ENCODE results near the gene SLC49A4.
A peak's percentile ranks its signal among the peaks of the same experiment; 100 is the strongest.
"Not testable (repeated sequence)": the region's sequence is repeated elsewhere in the genome, so short reads cannot be mapped to it uniquely, and the experiment has no call there.

SLC49A4 gene

GRCh38 chr3:122794779-122795673, at the start of gene SLC49A4:
Gene SLC49A4, plus strand, starts transcription at chr3:122795069. Its CDS starts 124 bp downstream, at chr3:122795193.
- DNase-seq (ENCODE audit: low spot score): peak; percentile 85

DNA sequence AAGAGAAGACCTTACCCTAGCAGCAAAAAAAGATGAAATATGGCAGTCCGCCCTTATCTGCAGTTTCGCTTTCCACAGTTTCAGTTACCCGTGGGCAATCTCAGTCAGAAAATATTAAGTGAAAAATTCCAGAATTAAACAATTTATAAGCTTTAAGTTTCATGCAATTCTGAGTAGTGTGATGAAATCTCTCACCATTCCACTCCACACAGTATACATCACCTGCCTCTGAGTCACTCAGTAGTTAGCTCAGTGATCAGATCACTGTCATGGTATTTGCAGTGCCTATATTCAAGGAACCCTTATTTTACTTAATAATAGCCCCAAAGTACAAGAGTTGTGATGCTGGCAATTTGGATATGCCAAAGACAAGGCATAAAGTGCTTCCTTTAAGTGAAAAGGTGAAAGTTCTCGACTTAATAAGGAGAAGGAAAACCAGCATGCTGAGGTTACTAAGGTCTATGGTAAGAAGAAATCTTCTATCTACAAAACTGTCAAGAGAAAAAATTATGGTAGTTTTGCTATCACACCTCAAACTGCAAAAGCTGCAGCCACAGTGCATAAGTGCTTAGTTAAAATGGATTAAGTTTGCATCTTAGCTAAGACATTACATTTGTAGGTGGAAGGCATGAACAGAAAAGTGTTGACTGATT, 49.4 kb upstream of the SLC49A4 start:
- no peak for DNase-seq (ENCODE audit: low spot score)

DNA sequence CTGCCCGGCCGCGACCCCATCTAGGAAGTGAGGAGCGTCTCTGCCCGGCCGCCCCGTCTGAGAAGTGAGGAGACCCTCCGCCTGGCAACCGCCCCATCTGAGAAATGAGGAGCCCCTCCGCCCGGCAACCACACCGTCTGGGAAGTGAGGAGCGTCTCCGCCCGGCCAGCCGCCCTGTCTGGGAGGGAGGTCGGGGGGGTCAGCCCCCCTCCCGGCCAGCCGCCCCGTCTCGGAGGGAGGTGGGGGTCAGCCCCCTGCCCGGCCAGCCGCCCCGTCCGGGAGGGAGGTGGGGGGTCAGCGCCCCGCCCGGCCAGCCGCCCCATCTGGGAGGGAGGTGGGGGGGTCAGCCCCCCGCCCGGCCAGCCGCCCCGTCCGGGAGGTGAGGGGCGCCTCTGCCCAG, 47.6 kb upstream of the SLC49A4 start:
- DNase-seq (ENCODE audit: low spot score): not testable (repeated sequence)

- no peak for DNase-seq (ENCODE audit: low spot score)
Observed at GRCh38 chr3:122748347-122748746, 46.5 kb upstream of the SLC49A4 start.

DNA sequence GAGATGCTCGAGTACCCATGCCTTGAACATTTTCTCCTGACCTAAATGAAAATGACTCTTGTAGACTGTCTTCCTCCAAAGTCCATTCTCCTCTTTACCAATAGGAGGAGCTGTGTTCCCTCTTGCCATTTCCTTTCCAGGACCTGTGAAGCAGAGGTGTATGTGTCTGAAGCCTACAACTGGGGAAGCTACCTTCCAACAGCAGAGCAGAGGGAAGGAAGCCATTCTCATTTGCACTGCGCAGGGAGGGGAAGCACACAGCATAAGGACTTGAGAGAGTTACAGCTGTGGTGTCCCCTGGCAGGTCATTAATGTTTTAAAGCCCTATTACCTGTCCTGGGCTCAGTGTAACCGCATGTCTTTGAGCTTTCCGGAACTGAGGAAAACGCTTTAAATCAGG, 39.9 kb upstream of the SLC49A4 start:
- peak; percentile 70 for DNase-seq (ENCODE audit: low spot score)

DNA sequence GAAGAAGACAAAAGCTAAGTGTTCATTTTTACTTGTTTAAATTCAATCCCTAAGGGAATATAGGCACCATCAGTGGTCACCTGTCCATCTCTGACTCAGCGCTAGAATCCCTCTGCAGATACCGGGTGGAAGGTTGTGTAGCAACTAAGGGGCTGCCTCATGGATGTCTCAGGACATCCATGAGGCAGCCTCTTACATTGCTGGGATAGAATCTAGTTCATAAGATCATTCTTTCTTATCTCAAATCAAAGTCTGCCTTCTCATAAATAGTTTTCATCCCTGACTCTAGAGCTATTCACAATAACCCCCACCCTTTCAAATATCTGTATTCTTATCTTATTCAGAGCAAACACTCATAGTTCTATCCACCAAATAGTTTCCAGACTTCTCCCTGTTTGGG, 39.4 kb upstream of the SLC49A4 start:
- DNase-seq (ENCODE audit: low spot score): no peak

- no peak for DNase-seq (ENCODE audit: low spot score)
Observed at GRCh38 chr3:122758877-122759560, 35.9 kb upstream of the SLC49A4 start.

DNA sequence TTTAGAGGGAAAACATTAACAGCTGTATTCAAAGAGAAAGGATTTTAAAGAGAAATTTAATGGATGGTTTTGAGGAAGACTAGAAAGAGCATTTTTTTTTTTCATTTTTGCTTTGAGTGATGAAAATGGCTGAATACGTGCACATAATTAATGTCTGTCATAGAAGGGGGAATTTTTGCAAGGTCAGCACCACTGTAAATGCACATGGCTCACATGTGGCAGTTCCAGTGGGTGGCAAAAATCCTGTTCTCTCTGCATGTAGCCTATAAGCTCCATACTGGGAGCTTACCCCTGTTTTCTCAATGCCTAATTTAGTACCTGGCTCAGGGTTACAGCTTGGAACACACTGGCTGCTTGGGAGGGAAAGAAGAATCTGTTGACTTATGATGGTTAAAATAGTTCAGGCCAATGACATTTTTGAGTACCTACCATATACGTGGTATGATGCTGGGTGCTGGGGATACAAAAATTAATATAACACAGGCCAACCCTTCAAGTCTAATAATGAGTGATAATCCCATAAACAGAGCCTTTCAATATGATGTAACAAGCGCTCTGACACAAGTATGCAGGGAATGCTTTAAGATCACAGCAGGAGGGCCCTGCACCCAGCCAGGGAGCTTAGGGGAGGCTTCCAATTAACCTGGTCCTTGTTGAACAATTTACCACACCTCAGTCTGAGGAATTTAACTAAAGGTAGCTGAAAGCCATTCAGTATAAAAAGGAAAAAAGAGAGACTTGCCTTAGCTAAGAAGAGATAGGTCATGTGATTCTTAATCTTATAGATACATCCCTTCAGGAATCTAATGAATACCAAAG, 34.2 kb upstream of the SLC49A4 start:
- DNase-seq (ENCODE audit: low spot score): no peak

DNA sequence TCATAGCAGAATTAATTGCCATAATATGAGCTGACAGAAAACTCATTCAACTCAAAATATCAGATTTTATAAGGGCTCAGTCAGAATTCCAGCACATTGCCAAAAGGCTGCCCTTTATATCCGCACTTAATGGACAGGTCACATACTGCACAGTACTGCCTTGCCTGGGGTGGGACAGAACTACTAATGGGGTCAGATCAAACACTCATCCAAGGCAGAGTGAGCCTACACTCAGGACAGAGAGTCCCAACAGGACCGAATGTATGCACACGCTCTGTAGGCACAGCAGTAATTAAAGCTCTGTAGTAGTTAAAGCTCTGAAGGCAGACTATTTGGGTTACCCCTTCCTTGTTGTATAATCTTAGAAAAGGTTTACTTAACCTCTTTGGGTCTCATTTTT, 28.4 kb upstream of the SLC49A4 start:
- no peak for DNase-seq (ENCODE audit: low spot score)

DNA sequence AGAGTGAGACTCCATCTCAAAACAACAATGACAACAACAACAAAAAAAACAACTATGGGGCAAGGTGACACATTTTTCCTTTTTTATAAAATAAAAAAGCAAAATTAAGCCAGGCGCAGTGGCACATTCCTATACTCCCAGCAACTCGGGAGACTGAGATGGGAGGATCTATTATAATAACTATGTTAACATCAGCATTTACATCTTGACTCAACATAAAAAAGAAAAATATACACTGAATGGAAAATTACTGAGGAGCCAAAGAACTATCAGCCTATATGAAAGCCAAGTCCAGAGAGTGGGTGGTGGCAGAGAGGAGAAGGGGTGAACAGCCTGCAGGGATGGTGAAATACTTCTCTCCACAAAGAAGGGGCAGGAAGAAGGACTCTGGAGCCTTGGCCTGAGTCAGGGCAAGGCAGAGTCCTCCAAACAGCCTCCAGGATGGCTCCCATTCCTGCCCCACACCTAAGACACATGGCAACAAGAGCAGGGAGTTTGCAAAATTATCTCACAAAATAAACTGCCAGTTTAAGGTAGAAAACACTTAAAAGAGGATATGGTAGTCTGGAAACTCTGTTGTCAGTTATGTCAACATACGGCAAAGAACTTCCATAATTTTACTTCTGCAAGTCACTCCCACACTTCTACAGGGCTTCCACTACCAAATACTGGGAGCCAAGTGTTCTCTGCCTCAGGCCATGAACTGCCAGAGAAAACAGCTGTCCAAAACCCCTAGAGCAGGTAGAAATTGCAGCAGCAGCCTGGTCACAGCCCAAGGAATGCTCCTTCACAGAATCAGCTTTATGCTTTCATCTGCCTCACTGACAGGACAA, 27.1 kb upstream of the SLC49A4 start:
- no peak for DNase-seq (ENCODE audit: low spot score)

GRCh38 chr3:122770521-122771202, 24.2 kb upstream of the SLC49A4 start:
- DNase-seq (ENCODE audit: low spot score): no peak

DNA sequence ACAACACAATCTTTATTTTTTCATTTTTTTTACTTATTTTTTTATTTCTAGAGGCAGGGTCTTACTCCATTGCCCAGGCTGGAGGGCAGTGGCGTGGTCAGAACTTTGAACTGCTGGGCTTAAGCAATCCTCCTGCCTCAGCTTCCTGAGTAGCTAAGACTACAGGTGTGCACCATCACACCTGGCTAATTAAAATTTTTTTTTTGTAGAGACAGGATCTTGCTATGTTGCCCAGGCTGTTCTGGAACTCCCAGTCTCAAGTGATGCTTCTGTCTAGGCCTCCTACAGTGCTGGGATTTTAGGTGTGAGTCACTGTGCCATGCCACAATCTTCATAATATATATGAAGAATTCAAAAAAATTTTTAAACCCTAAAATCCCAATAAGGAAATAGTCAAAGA, 22.0 kb upstream of the SLC49A4 start:
- DNase-seq (ENCODE audit: low spot score): no peak

DNA sequence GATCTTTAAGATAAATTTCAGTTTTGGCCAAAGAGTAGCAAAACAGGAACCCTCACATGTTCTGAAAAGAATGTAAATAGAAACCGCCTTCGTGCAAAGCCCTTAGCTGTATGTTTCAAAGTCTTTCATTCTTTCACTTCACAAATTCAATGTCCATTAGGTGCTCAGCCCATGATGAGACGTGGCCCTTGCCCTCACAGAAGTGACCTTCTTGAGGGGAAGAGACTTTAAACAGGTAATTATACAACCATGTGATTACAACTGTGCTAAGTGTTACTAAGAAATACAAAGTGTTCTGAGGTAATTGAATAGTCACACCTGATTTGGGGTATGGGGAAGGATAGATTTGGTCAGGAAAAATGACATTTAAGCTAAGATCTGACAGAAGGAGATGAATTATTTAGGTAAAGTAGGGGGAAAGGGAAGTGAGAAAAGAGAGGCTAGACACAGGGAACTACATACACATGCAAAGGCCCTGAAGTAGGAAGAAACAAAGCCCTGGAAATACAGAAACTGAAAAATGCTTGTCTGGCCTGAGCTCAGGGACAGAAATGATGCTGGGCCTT, 20.8 kb upstream of the SLC49A4 start:
- no peak for DNase-seq (ENCODE audit: low spot score)

GRCh38 chr3:122774564-122774963, 20.3 kb upstream of the SLC49A4 start:
- DNase-seq (ENCODE audit: low spot score): peak; percentile 50

- no peak for DNase-seq (ENCODE audit: low spot score)
Observed at GRCh38 chr3:122776675-122777468, 18.0 kb upstream of the SLC49A4 start.

DNA sequence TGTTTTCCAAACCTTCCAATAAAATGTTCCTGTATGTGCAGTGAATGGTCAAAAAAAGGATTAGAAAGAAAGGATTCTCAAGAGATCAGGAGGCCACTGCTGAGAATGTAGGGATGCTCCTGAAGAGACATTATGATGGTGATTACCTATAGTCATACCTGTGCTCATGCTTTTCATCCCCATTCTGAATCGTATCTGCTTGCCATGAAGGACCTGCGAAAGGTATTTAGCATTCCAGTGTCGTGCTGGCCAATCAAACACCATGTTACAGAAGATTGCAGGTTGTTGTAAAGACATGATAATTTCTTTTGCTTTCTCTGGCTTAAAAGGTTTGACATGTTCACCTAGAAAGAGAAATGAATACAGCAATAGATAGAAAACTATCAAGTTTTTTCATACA, 17.3 kb upstream of the SLC49A4 start:
- no peak for DNase-seq (ENCODE audit: low spot score)

- no peak for DNase-seq (ENCODE audit: low spot score)
Observed at GRCh38 chr3:122782804-122783203, 12.1 kb upstream of the SLC49A4 start.

- no peak for DNase-seq (ENCODE audit: low spot score)
Observed at GRCh38 chr3:122784436-122784835, 10.4 kb upstream of the SLC49A4 start.

DNA sequence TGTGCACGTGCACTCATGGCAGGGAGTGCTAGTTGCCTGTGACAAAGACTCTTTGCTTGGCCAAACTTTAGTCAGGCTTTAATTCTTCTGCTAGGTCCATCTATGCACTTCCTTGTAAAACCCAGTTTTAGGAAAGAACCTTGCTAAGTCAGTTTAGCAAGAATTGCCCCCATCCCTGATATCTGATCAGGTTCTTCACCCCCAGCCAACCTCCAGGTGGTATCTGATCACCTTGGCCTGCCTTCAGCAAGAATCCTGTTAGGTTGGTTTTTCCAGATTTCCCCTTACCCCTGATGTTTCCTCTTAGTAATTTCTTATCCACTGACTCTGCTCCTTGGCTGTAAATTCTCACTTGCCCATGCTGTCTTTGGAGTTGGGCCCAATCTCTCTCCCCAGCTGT, 9.6 kb upstream of the SLC49A4 start:
- no peak for DNase-seq (ENCODE audit: low spot score)

Measured in hematopoietic multipotent progenitor cell treated with erythropoietin and hydrocortisone succinate and interleukin-3 and kit ligand, for 17 days (in vitro differentiated cells).